Dermis microvascular lymphatic vessel endothelial cell (primary cell): Measurements from ENCODE around the gene MRRF. TPM values are rescaled to one million over a fixed set of nuclear protein-coding genes. Genes with fewer than 3 reads are reported as not detected.

Source experiments
- DNase-seq, 2 donors: peaks; one replicate each; pipeline versions ENCODE4 v3.0.0 to v3.0.0-alpha.2; 2010; ENCODE audit warnings: low read depth in 2 of 2
- total RNA-seq: library from RNA; depleted of rRNA; stranded (reverse); fragments of >200 nt; gene quantifications from 2 replicates; pipeline ENCODE4 v1.2.1, GENCODE V29; 2014

Gene MRRF
- total RNA-seq, 1 donor from 2014 or later = 34.1 TPM

DNA sequence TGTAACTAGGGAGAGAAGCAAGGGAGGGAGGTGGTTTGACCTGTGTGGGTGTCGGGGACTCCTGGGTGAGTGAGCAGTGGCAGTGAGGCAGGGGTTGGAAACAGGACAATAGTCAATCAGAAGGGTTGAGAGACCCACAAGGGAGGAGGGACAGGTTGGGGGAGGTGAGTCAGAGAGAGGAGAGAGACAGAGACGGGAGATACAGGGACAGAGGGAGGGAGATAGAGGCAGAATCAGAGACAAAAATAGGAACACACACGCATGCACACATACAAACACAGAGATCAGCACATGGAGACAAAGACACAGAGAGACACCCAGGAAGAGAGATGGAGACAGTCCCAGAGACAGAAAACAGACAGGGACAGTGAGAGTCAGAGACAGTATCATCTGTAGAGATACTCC is 66.8 kb downstream of the MRRF start:
- peak in 1 of 2 donors; percentile 26 for DNase-seq

DNA sequence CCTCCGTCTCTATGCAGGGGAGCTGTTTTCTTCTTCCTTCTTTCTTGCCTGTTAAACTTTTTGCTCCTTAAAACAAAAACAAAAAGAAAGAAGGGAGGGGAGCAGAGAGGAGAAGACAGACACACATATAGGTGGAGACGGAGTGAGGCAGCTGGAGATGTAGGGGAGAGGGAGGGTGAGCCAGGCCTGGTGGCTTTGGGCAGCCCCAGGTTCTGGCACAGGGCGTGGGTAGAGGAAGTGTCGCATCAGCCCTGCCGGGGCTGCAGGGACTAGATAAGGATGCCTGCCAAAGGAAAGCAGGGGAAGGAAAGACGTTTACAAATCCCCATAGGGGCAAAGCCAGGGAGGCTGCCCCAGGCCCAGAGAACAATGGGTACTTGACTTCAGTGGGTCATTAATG is 67.4 kb downstream of the MRRF start:
- DNase-seq = peak; percentile 79 to 84

DNA sequence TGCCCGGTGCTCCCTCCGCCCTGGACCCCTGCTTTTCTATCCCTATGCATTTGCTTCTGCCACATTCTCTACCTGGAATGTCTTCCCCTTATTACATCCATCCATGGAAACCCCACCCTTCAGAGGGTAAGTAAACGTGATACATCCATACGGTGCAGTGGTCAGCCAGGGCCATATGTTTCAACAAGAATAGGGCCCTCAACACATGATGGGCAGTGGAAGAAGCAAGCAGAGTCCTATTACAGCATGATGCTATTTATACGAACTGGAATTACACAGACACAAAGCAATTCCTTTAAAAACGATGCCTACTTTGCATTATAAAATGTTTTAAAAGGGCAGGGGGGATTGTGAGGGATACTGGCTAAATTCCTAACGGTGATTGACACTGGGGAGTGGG is 68.0 kb downstream of the MRRF start:
- no peak for DNase-seq

DNA sequence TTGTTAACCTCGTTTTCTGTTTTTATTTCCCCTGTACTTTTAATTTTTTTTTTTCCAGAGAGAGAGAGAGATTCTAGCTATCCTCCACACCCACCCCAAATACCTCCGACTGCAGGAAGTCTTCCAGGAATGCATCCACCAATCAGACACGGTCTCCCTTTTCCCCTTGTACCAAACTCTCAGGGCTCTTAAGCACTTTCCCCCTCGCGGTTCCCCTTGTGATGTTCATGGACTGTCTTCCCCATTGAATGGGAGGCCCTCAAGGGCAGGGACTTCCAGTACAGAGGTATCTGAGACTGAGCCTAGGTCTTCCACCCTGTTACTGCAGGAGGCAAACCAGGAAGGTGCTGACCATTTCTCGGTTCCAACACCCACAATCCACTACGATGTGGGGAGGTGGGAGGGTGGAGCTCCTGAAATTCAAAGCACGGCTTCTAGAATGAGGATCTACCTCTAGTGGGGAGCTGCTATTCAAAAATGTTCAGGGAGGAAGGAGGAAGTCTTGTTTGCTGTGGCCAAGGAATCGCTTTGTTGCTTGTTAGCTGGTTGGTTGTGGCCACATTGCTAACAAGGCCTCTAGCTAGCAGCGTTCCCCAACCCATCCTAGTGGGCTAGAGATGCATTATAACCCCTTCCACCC is 68.6 kb downstream of the MRRF start:
- no peak for DNase-seq

DNA sequence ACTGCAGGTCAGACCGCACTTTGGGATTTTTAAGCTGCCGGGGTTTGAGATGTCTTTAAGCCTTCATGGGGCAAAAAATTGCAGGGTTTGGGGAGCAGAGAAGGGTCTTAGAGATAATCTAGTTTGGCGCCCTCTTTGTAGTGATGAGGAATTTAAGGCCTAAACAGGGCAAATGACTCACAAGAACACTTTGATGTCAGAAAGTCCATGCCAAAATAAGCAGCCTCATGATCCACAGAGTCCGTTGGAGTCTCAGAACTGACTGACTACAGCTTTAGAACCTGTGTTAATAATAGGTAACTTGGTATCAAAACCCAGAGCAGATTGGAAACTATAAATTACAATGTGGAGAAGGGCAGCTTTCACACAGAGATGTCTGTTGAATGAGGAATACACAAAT is 70.2 kb downstream of the MRRF start:
- DNase-seq = peak in 1 of 2 donors; percentile 59

DNA sequence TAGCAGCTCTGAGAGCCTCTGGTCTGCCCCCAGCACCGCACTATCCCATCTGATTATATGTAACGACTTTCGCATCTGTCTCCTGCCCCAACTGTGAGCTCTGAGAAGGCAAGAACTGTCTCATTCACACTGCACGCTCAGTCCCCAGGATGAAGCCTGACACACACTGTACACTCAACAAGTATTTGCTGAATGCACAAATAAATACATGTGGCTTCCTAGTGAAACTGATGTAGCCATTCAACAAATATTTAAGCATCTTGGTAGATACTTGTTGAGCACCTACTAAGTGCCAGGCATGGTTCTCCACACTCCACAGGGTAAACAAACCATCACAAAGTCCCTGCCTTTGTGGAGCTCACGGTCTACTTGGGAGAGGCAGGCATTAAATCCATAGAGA is 71.5 kb downstream of the MRRF start:
- DNase-seq = no peak

DNA sequence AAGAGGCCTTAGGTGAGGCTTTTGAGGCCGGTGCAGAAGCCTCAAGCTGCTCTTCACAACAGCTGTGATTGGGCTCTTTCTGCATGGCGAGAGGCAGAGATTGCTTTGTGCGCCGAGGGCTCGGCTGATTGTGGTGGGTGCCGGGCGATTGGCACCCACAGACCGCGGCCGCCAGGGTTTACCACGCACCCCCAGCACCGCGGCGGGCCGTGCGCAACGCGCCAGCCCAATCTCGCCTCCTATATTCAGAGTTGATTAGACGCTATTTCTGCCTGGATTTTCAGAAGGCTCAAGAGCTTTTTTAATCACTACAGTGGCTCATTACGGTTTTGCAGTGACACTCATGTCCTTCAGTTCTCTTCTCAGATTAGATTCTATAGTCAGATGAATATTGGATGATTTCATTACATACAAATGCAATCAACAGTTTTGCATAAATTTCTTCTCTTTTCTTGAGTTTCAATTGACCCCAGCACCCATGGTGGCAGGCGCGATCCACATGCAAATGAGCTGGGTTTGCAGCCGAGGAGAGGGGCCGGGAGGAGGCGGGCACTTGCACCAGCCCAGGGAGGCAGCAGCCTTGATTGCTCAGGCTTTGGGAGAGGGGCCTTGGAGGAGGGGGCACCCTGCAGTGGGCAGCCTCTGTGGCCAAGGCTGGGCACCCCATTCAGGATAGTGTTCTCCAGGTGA is 72.3 kb downstream of the MRRF start:
- no peak for DNase-seq

DNA sequence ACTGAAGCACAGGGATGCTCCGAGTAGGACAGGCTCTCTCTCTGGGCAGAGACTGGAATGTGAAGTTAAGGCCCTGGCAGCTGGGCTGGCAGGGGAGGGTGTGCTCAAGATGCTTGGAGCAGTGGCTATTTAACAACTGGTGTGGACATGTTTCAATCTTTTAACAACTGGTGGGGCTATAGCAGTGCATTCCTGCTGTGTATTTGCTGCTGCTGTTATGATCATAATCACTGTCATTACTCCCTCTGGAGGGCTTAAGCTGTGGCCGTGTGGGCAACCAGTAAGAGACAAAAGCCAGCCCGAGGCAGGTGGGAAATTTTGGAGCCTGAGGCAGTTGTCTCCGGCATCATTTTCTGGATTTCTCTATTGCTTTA is 72.9 kb downstream of the MRRF start:
- DNase-seq = no peak

DNA sequence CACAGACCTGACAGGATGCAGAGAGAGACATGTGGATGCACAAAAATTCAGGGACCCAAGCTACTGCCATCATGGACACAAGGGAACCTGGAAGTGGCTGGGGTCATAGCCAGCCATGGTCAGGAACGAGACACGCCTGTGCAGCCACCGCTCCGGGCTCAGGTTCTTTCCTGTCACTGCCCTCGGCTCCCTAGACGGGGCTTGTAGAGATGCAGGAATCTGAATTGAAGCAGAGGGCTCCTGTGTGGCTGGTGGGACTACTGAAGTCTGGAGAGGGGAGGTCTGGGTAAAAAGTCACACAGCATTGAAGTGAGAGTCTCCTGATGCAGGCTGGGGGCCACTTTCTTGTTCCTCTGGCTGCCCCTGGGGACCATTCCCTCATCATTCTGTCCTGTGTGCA is 73.9 kb downstream of the MRRF start:
- no peak for DNase-seq

DNA sequence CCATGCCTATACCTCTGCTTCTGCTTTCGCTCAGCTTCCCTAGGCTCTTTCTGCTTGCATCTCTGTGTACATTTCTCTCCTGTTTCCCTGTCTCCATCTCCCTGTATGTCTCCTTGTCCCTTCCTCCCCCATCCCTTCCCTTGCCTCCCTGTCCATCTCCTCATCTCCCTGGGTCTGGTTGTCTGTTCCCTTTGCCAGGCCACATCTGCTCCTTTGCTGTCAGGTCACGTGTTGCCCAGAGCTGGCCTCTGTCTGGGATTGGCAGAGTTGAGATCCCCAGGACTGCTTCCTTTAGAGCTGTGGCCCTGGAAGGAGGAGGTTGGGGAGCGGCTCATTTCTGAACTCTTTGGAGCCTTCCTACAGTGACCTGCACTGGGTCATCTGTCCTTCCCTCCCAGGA is 74.3 kb downstream of the MRRF start:
- DNase-seq = no peak

DNA sequence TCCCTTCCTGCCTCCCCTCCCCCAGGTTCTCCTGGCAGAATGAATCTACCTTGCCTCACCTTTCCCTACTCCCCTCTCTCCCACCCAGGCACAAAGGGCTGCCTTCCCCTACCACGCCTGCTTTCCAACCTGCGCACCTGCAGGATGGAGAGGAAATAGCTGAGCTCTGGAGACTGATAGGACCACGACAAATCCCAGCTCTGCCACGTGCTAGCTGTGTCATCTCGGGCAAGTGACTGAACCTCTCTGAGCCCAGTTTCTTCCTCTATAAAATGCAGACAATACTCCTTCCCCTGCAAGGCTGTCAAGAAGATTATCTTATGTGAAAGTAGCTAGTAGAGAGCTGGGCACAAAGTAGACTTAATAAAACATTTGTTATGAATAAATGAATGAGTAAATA is 74.9 kb downstream of the MRRF start:
- DNase-seq = no peak

DNA sequence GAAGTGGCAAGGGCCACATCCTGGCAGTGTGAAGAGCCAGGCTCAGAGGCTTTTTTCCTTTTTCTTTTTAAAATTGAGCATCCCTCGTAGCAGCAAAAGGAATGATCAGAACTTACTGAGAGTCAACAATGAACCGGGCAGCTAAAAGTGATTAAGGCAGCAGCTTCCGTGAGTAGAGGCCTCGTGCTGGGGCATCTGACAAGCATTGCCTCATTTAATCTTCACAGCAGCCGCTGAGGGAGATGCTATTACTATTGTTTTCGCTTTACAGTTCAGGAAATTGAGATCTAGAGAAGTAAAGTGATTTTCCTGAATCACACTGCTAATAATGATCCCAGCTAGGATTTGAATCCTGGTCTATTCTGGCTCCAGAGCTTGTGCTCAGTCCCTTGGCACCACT is 75.5 kb downstream of the MRRF start:
- DNase-seq = peak in 1 of 2 donors; percentile 81

DNA sequence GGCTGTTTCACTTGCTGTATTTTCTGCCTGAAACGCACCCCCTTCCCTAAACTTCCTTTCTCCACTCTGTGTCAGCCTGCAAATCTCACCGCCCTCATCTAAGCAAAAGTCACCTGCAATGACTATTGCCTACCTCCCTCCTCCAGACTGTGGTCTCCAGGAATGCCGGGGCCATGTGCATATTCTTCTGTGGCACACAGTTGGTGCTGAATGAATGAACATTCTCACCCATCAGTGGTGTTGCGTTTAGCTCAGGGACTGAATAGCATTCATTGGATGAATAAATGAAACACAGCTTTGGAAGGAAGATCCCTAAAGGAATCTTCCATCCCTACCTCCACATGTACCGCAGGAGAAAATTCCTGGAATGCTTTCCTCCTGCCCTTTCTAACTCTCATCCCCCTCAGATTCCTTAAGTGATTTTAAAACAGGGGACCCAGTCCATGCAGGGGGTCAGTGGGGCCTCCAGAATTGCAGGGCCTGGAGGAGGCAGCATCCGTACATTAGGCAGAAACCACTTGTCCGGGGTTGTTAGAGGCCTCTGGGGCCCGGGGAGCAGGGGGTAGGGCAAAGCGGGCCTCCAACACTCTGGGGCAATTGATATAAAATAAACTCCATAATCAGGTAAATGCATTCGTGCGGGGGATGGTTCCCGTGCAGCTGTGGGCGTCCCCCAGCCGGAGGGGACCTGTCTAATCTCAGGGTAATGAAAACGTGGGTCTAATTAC is 77.8 kb downstream of the MRRF start:
- DNase-seq = no peak

DNA sequence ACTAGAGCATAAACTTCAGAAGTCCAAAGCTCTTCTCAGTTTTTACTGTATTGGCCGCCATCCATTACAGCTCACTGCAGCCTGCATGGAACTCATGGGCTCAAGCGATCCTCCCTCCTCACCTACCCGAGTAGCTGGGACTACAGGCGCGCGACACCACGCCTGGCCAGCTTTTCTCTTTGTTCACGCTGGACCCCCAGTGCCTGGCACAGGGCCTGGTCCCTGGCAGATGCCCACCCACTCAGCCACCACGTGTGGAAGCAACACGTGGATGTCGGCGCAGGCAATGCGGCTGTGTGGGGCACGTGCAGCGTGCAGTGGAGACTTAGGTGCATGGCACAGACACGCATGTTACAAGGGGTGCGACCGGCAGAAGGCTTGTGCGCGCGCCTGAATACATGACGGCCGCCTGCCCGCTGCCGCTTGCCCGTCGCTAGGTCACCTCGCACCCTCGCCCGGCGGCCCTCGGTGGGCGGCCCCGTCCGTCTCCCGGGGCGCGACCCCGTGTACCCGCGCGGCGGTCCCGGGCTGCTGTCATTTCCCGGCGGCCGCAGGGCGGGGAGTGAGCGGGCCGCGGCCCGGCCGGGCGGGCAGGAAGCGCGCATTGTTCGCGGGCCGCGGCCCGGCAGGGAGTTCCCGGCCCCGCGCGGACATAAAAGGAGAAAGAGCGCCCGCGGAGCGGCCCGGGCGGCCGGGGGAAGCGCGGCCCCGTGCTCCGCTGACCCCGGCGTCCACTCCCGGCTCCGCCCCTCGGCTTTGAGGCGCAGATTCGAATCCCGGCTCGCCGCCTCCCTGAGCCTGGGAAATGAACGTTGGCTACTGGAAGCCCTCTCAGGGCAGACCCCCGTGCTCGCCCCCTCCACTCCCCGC is 82.0 kb downstream of the MRRF start:
- peak; percentile 48 to 65 for DNase-seq

DNA sequence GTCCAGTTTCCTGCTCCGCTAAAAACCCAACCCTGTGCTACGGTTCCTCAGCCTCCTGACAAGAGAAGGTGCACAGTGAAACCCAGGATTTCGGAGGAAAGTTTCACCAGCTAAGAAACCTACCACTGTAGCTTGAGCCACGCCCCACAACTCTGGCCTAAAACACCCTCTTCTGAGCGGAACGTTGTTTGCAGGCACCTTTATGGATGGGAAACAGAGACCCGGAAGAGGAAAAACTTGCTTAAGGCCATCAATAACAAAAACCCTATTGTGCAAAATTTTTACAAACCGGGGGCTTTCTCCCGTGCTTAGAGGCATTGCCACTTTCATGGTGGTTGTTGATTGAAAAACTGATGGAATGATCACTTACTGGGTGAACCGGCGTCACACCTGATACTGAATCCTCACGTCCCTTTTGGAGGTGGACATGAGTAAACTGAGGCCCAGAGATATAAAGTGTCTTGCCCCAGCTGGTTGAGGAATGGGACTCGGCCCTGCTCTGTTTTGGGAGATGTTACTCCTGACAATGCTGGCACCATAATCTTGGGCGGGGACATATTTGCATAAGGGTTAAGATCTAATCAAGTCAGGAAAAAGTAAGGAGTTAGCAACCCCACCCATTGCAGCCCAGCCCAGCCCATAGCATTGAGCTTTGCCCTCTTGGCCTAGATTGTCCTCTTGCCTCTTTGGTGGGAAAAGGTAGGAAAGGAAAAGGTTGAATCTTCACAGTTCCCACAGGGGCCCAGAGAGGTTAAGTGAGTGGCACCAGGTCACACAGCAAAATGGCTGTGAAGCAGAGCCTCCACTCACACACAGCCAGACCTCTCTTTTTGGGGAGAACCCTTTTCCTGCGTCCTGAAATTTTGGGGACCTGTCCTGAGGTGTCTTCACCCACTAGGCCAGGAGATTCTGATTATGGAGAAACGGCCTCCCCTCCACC is 82.9 kb downstream of the MRRF start:
- DNase-seq = peak in 1 of 2 donors; percentile 28

DNA sequence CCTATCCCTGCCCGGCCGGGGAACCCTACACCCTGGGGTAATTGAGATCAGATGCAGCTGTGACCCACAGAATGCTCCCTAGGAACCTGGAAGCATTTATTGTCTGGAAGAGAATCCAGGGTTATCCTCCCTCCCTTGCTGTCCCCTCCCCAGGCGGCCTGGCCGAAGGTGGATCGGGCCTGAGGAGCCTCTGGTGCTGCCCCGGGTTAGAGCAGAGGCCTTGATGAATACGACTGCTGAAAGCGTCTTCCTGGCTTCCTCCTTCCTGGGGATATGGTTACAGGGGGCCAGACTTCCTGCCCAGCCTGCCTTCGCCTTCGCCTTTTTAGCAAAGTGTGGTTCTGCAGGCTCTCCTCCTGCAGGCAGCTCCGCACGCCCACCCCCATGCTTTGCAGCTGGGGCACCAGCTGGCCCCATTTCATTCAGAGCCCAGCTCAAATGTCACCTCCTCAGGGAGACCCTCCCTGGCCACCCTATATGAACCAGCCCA is 83.7 kb downstream of the MRRF start:
- peak in 1 of 2 donors; percentile 35 for DNase-seq

DNA sequence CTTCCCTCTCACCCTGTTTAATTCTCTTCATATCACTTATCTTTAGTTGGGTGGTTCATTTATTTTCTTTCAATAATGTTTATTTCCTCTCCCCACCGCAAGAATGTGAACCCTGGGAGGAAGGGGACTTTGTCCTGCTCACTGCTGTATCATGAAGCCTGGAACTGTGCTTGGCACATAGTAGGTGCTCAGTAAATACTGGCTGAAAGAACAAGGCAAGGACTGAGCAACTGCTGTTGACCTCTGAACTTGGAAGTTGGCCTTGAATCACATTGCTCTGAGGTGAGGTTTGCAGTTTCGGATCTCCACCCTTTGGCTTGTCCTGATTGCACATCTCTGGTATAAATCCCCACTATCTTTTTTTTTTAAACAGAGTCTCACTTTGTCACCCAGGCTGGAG is 84.1 kb downstream of the MRRF start:
- DNase-seq = no peak

DNA sequence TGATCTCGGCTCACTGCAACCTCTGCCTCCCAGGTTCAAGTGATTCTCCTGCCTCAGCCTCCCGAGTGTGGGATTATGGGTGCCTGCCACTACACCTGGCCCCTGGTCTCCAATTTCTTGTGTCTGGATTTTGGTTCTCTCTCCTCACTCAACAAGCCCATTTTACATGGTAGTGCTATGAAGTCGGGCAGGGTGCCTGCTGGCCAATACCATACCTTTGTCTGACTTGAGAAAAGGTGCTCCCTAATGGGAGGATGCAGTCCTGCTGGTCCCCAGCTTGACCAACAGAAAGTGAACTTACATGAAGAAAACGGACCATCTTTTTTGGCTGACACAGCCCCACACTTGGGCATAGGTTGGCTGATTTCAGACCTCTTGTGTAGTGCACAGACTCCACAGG is 84.5 kb downstream of the MRRF start:
- no peak for DNase-seq

DNA sequence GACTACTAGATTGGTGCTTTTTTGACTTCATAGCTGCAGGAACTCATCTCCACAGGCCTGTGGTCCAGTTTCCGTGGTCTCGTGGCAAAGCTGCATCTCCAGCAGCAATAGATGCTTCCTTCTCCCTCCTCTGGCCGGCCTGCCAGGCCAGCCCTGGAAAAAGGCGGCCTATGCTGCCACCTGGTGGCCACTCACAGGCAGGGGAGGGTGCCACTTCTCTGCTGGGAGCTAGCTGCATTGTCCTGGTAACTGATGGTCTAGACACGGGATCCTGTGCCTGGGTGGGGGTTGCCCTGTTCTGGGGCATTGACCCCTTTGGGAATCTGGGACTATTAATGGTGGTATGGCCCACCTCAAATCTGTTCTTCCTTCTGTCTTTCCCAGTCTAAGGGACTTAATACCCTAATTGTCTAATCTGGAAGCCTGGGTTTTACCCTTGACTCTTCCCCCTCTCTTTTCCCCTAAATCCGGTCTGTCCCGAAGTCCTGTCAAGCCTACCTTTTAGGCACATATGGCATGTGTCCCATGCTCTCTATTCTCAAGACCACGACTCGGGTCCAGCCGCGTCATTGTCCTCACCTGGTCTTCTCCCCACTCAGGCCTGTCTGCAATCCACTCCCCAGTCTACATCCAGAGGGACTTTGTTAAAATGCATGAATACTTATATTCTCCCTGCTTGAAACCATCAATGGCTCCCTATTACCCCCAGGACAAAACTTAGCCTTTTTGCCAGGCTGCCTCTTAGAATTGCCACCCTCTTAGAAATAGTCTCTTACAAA is 86.1 kb downstream of the MRRF start:
- peak; percentile 49 to 77 for DNase-seq
